ENCODE results near the gene SUCO. TPM values are rescaled to one million over a fixed set of nuclear protein-coding genes. Genes with fewer than 3 reads are reported as not detected.
"Not testable (repeated sequence)": the region's sequence is repeated elsewhere in the genome, so short reads cannot be mapped to it uniquely, and the experiment has no call there.

Gene SUCO
- total and polyA plus RNA-seq, 2 experiments from 2014 or later: 39.1 to 113 TPM

GRCh38 chr1:172616636-172617035 is 83.7 kb downstream of the SUCO start:
- WGBS (ENCODE audit: low lambda C conversion rate, missing lambda C conversion rate): 35% methylated on average over 3 of the region's 3 CpGs
- Histone ChIP-seq H3K4me2 (no peak overlapping the region), H2AFZ (no peak overlapping the region), H3K27me3 (no peaks in the 10 kb centered on the region), H3K4me3 (no peak overlapping the region), H3K4me1 (ENCODE audit: insufficient read depth) (no peaks in the 10 kb centered on the region), H3K36me3 (replicated peaks; ENCODE audit: insufficient read depth, low read depth) (no peaks in the 10 kb centered on the region), H3K9me2 (replicated peaks; ENCODE audit: insufficient read depth) (no peaks in the 10 kb centered on the region), H3K9me3 (ENCODE audit: low read depth) (no peaks in the 10 kb centered on the region), H4K20me1 (ENCODE audit: insufficient read depth, poor library complexity, severe bottlenecking) (no peaks in the 10 kb centered on the region), H3K27ac (no peak overlapping the region), H3K79me2 (no peaks in the 10 kb centered on the region)
- no peak for DNase-seq (ENCODE audit: low spot score)
- TF ChIP-seq EZH2phosphoT487 (IDR thresholded peaks at IDR 0.05; ENCODE audit: low read depth, severe bottlenecking, unreplicated experiment) (no peak), EZH2 (IDR thresholded peaks at IDR 0.05; ENCODE audit: borderline replicate concordance) (no peak)
- TF ChIP-seq, protein P1, sequence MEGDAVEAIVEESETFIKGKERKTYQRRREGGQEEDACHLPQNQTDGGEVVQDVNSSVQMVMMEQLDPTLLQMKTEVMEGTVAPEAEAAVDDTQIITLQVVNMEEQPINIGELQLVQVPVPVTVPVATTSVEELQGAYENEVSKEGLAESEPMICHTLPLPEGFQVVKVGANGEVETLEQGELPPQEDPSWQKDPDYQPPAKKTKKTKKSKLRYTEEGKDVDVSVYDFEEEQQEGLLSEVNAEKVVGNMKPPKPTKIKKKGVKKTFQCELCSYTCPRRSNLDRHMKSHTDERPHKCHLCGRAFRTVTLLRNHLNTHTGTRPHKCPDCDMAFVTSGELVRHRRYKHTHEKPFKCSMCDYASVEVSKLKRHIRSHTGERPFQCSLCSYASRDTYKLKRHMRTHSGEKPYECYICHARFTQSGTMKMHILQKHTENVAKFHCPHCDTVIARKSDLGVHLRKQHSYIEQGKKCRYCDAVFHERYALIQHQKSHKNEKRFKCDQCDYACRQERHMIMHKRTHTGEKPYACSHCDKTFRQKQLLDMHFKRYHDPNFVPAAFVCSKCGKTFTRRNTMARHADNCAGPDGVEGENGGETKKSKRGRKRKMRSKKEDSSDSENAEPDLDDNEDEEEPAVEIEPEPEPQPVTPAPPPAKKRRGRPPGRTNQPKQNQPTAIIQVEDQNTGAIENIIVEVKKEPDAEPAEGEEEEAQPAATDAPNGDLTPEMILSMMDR (IDR thresholded peaks at IDR 0.05; ENCODE audit: poor library complexity): no peak

DNA sequence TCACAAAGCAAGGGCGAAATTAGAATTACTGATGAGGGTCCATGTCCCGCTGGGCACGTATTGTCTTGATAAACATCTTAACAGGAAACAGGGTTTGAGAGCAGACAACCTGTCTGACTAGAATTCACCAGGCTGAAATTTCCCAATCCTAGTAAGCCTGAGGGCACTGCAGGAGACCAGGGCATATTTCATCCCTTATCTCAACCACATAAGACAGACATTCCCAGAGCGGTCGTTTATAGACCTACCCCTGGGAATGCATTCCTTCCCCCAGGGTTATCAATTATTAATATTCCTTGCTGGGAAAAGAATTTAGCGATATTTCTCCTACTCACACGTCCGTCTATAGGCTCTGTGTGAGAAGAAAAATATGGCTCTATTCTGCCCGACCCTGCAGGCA is 87.7 kb downstream of the SUCO start:
- not testable (repeated sequence) for H3K79me2 ChIP-seq; H3K27me3 ChIP-seq; H4K20me1 ChIP-seq (ENCODE audit: insufficient read depth, poor library complexity, severe bottlenecking); H3K9me3 ChIP-seq (ENCODE audit: low read depth); H3K27ac ChIP-seq; H3K4me3 ChIP-seq; H3K9me2 ChIP-seq (replicated peaks; ENCODE audit: insufficient read depth); H3K36me3 ChIP-seq (replicated peaks; ENCODE audit: insufficient read depth, low read depth); H3K4me1 ChIP-seq (ENCODE audit: insufficient read depth); H2AFZ ChIP-seq; H3K4me2 ChIP-seq; DNase-seq (ENCODE audit: low spot score)
- 83% methylated on average over 9 of the region's 9 CpGs for WGBS (ENCODE audit: low lambda C conversion rate, missing lambda C conversion rate)

DNA sequence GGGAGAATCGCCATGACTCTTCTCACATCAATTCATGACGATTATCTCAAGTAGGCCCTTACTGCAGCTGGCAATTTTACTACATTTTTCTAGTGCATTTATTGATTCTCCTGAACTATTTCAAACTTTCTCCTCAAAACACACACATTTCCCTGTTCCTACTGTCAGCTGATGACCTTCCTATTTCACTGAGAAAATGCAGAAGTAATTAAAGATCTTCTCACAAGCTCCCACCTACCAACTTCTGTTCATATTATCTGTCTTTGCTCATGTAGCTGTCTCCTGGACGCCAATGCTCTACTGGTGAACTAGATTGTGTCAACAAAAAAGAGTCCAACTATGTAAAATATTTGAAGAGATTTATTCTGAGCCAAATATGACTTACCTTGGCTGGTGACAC is 89.6 kb downstream of the SUCO start:
- Histone ChIP-seq H3K4me2 (no peak overlapping the region), H4K20me1 (ENCODE audit: insufficient read depth, poor library complexity, severe bottlenecking) (no peaks in the 10 kb centered on the region), H2AFZ (no peak overlapping the region), H3K27me3 (no peaks in the 10 kb centered on the region), H3K79me2 (no peaks in the 10 kb centered on the region), H3K4me1 (ENCODE audit: insufficient read depth) (no peaks in the 10 kb centered on the region), H3K9me3 (ENCODE audit: low read depth) (no peaks in the 10 kb centered on the region), H3K9me2 (replicated peaks; ENCODE audit: insufficient read depth) (no peaks in the 10 kb centered on the region), H3K36me3 (replicated peaks; ENCODE audit: insufficient read depth, low read depth) (no peaks in the 10 kb centered on the region), H3K4me3 (no peak overlapping the region), H3K27ac (no peak overlapping the region)
- no peak for DNase-seq (ENCODE audit: low spot score)
- WGBS (ENCODE audit: low lambda C conversion rate, missing lambda C conversion rate): 85% methylated on average over 3 of the region's 3 CpGs
- TF ChIP-seq EZH2 (IDR thresholded peaks at IDR 0.05; ENCODE audit: borderline replicate concordance): no peak
- TF ChIP-seq EZH2phosphoT487 (IDR thresholded peaks at IDR 0.05; ENCODE audit: low read depth, severe bottlenecking, unreplicated experiment): no peak
- TF ChIP-seq, protein P1 (IDR thresholded peaks at IDR 0.05; ENCODE audit: poor library complexity): no peak

GRCh38 chr1:172623748-172624147 is 90.8 kb downstream of the SUCO start:
- Histone ChIP-seq H3K9me3 (ENCODE audit: low read depth) (no peaks in the 10 kb centered on the region), H3K4me1 (ENCODE audit: insufficient read depth) (no peaks in the 10 kb centered on the region), H3K27me3 (no peaks in the 10 kb centered on the region), H3K27ac (no peak overlapping the region), H3K36me3 (replicated peaks; ENCODE audit: insufficient read depth, low read depth) (no peaks in the 10 kb centered on the region), H3K4me3 (no peak overlapping the region), H3K4me2 (no peak overlapping the region), H3K79me2 (no peaks in the 10 kb centered on the region), H3K9me2 (replicated peaks; ENCODE audit: insufficient read depth) (no peaks in the 10 kb centered on the region), H2AFZ (no peak overlapping the region), H4K20me1 (ENCODE audit: insufficient read depth, poor library complexity, severe bottlenecking) (no peaks in the 10 kb centered on the region)
- TF ChIP-seq, protein P1 (IDR thresholded peaks at IDR 0.05; ENCODE audit: poor library complexity): no peak
- TF ChIP-seq EZH2phosphoT487 (IDR thresholded peaks at IDR 0.05; ENCODE audit: low read depth, severe bottlenecking, unreplicated experiment): no peak
- TF ChIP-seq EZH2 (IDR thresholded peaks at IDR 0.05; ENCODE audit: borderline replicate concordance): no peak
- 93% methylated on average over 3 of the region's 3 CpGs for WGBS (ENCODE audit: low lambda C conversion rate, missing lambda C conversion rate)
- DNase-seq (ENCODE audit: low spot score): no peak
